RCC 7860 (cell line): Measurements from ENCODE around the gene CDH22.

ENCODE experiments used
- DNase-seq: peaks from one replicate; pipeline ENCODE4 v3.0.0-alpha.2; 2015; ENCODE audit warnings: low spot score
- FAIRE-seq: peaks from 2 replicates; lab custom pipeline; 2012; peaks lifted over from hg19 to GRCh38; lab: Jason Lieb, UNC

CDH22 gene

DNA sequence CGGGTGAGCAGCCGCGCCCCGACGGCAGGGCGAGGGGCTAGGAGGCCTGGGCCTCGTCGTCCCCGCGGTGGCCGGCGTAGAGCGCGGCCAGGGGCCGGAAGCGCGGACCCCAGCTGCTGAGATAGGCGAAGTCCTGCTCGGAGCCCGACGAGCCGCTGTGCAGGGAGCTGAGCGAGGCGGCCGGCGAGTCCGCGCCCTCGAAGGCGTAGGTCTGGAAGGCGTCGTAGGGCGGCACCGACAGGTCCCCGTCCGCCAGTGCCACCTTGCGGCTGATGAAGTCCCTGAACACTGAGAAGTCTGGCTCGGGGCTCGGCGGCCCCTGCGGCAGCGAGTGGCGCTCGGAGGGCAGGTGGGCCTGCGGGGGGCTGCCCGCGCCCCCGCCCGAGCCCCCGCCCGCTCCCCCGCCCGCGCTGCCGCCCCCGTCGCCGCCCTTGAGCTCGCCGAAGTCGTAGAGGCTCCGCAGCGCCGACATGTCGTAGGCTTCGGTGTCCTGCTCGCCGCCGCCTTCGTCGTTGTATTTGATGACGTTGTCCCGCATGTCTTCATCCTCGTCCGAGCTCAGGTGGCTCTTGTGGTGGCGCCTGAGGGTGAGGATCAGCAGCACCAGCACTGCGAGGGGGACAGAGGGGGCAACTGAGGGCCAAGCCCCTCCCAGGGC is 133.7 kb downstream of the CDH22 start:
- no peak for DNase-seq
- no peak for FAIRE-seq

DNA sequence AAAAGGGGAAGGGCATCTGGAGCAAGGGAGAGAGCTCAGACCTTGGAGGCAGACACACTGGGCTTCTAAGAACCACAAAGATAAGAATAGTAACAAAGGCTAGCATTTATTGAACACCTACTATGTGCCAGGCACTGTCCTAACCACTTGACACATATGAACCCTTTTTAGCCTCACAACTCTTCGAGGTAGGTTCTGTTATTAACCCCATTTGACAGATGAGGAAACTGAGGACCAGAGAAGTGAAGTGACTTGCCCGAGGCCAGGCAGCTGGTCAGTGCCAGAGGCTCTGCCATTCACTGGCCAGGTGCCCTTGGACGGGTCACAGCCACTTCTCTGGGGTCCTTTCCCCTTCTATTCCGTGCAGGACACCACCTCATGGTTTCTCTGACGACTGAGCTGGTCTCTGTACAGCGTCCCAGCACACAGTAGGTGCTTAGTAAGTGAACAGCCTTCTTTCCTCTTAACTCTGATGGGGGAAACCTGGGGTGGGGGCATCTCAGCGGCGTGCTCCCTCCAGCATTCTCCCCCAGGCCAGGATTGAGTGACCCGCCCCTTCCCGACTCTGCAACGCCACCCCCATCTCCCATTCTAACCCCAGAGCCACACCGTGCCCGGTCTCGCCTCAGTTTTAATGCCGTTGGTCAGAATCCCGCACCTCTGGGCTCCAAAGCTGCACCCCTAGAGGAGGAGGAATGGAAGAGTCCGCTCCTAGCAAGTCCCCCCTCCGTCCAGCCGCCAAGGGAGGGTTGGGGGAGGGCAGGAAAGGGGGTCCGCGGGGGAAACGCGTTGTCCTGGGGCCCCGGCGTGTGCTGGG is 134.4 kb downstream of the CDH22 start:
- FAIRE-seq, result no peak

GRCh38 chr20:46172961-46173536 is 135.2 kb downstream of the CDH22 start:
- no peak for FAIRE-seq
- no peak for DNase-seq

More for the DNA sequence above, 134.4 kb downstream of the CDH22 start:
- DNase-seq, result no peak

GRCh38 chr20:46172455-46172854 is 135.8 kb downstream of the CDH22 start:
- DNase-seq (no peak), FAIRE-seq (no peak)

GRCh38 chr20:46171909-46172308 is 136.4 kb downstream of the CDH22 start:
- no peak for DNase-seq
- FAIRE-seq, result no peak

DNA sequence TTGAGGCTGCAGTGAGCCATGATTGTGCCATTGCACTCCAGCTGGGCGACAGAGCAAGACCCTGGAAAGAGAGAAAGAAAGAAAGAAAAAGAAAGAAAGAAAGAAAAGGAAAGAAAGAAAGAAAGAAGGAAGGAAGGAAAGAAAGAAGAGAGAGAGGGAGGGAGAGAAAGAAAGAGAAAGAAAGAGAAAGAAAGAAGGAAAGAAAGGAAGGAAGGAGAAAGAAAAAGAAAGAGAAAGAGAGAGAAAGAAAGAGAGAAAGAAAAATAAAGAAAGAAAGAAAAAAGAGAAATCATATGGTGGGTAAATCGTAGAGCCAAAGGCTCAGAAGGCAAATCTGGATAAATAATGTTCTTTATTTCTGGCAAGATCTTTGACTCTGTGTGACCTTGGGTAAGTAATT is 136.8 kb downstream of the CDH22 start:
- DNase-seq (no peak), FAIRE-seq (no peak)

DNA sequence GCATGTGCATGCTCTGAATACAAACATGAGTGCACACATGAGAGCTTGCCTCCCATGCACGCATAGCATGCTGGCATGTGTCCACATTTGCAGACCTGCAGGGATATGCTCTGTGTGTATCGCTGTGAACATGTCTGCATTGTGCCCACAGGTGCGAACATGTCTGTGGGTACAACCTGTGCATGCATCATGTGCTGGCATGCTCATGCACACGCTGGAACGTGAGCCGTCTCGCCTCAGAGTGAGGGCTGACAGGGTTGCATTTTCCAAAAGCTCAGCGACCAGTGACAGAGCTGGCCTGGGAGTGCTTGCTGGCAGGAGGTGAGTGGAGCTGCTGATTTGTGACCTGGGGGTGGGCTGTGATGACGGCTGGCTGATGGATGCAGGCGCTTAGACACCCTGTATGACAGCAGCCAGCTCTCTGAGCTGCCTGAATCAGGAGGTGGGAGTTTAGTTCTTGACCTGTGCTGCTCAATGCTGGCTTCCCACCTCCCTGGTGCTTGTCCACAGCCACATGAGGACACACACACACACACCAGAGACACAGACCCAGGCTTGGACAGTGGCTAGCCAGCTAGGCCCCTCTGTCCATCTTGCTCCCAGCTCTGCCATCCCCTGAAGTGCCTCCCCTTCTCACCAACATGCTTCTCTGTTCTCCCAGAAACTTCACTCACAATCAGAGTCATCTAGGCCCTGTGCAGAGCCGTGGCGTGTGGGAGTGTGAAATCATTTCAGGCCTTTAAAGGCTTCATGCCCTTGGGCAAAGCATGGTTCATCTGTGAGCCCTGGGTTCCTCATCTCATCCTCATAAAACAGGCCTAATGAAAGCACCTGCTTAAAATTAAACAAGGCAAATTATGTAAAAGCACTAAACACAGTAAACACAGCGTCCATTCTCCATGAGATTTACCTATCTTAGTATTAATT is 138.8 kb downstream of the CDH22 start:
- FAIRE-seq (no peak), DNase-seq (no peak)

DNA sequence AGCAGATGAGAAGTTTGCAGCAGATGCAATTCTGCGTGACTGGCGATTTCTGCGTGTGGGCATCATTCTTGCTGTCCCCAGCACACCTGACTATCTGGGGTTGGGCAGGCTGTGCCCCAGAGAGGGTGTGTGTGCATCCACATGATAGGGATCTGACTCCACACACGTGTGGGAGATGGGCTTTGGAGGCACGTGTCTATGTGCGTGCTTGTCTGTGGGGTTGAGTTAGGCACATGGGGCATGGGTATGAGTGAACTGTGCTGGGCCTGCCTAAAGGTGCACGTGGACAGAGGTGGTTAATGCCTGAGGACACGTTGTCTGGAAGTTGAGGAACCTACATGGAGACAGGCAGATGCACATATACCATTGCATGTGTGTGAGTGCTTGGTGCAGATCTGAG is 139.9 kb downstream of the CDH22 start:
- no peak for FAIRE-seq

DNA sequence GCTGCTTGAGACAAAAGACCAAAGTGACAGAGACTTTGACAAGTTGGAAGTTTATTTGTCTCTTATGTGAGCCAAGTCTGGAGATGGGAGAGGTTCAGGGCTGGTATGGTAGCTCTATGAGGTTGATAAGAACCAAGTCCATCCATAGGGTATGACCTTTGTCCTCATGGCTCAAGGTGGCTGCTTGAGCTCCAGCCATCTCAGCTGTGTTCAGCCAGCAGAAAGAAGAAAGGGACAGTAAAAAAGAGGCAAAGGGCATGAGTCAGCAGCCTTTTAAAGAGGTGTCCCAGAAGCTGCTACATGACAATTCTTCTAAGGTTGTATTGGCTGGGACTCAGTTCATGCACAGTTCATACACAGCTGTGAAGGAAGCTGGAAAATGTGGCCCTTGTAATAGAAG is 141.2 kb downstream of the CDH22 start:
- DNase-seq, result no peak
- FAIRE-seq, result no peak

More for the DNA sequence above, 139.9 kb downstream of the CDH22 start:
- DNase-seq, result no peak

GRCh38 chr20:46164254-46164653 is 144.0 kb downstream of the CDH22 start:
- FAIRE-seq, result no peak
- no peak for DNase-seq

DNA sequence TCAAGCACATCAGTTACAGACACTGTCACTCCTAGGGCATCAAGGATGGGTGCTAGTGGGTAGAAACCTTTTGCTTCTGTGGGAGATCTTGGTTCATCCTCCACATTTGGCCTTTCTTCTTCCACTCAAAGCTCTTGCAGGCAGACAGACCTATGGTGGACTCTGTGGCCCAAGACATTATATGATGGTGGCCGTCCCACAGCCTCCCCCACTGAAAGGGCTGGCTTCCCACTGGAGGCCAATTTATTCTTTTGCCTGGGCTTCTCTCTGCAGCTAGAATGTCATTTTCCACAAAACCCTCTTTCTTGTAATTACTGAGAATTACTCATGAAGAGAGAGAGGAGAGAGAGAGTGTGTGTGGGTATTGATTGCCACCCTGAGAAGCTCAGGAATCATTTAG is 146.4 kb downstream of the CDH22 start:
- FAIRE-seq, result no peak

DNA sequence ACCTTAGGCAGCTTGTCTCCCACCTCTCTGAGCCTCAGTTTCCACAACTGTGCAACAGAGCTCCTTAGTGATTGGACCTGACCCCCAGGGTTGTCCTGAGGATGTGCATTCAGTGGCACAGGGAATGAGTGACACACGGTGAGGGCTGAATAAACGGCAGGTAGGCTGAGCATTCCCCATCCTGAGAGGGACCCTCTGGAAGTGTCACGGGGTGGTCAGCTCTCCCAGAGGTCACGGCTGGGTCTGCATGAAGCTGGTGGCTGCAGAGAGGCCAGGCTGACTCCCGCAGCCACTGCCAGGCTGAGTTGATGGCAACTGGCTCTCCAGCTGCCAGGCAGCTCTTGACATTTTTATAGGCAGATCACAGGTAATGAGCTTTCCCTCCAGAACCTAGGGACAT is 147.6 kb downstream of the CDH22 start:
- FAIRE-seq, result no peak

More for the DNA sequence above, 146.4 kb downstream of the CDH22 start:
- DNase-seq, result no peak

DNA sequence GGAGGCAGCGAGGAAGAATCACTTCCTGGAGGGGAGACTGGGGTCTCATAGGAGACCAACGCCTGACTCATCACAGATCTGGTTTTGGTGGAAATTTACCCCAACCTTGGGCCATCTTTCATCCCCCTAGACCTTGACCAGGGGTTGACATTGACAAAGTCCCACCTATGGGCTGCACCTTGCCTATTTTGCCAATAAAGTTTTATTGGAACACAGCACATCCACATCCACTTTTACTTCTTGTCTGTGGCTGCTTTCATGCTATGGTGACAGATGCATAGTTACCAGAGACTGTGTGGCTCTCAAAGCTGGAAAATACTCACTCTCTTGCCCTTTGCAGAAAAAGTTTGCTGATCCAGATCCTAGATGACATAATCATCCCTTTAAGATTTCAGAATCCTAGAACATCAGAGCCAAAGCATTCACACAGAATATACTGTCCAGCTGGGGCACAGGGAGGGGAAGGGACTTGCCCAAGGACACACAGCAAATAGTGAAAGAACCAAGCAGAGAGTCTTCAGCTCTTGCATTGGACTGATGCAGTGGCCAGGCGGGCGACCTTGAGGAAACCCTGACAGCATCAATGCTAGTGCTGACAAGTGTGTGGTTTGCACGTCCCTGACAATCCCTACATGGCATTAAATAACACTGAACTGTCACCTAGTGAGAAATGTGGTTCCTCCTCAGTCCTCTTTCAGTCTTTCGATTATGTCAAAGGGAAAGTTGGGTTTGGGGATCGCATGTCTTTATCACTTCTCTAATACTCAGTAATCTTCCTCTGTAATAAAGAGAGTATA is 149.0 kb downstream of the CDH22 start:
- DNase-seq (no peak), FAIRE-seq (no peak)

More for the DNA sequence above, 147.6 kb downstream of the CDH22 start:
- no peak for DNase-seq

DNA sequence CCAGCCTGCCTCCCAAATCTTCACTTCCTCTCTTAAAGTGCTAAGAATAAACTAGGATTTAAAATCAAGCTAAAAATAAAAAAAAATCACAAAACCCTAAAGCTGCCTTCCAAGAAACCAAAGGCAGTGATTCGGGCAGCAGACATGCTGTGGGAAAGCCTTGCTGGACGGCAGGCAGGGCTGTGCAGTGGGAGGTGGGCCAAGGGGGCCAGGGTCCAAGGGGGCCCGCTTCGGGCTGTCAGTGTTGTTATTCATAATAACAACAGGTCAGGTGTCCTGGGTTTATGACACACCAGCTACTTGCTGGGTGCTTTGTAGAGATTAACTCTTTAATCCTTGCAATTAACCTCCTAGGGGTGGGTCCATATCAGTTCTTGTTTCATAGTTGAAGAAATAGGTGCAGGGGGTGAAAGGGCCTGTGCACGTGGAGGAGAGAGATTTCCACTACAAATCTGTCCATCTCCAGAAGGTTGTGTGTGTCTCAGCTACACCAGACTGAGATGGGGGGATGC is 149.8 kb downstream of the CDH22 start:
- DNase-seq, result no peak
- FAIRE-seq, result no peak

- DNase-seq (no peak), FAIRE-seq (no peak)
Measured at GRCh38 chr20:46157625-46158024, 150.7 kb downstream of the CDH22 start.

DNA sequence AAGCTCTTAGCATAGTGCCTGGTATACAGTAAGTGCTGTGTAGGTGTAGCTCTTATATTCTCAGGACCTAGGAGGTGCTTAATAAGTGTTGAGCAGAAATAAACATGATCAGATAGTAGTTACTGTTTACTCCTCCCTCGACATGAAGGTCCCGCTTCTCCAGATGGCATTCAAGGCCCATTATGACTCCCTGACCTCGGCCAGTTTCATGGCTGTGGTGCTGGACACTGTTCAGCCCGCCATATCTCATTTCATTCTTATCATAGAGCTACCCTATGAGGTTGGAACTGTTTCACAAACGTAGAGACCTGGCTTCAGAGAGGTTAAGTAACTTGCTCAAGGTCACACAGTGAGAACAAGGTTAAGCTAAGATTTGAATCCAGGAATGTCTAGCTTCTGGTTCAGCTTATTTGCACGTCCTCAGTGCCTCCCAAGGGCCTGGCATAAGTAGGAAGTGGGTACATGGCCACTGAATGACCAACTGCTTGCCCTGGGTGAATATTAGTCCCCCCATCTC is 151.2 kb downstream of the CDH22 start:
- FAIRE-seq, result no peak
- no peak for DNase-seq

DNA sequence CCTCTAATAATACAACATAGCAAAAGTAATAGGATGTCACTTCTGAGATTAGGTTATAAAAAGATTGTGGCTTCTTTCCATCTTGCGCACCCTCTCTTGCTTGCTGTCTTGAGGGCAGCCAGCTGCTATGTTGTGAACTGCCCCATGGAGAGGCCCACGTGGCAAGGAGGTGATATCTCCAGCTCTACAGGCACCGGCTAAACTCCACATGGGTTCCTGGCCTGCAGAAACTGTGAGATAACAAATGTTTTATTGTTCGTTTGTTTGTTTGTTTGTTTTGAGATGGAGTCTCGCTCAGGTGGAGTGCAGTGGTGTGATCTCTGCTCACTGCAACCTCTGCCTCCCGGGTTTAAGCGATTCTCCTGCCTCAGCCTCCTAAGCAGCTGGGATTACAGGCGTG is 152.2 kb downstream of the CDH22 start:
- DNase-seq, result no peak
- FAIRE-seq, result no peak

DNA sequence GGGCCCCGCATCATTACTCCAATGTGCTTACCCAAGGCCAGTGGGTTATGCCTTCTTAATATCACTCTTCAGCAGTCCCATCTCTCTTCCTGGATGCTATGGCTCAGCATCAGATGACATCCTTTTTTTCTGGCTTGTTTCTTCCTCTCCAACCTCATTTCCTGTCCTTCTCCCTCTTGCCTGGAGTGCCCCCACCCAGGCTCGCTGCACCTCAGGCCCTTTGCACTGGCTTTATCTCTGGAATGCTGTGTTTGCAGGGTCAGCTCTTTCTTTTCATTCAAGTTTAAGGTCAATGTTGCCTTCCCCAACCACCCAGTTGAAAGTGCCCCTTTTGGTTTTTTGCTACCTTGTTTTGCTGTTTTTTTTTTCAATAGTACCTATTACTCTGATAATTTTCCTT is 153.5 kb downstream of the CDH22 start:
- DNase-seq (no peak), FAIRE-seq (no peak)

DNA sequence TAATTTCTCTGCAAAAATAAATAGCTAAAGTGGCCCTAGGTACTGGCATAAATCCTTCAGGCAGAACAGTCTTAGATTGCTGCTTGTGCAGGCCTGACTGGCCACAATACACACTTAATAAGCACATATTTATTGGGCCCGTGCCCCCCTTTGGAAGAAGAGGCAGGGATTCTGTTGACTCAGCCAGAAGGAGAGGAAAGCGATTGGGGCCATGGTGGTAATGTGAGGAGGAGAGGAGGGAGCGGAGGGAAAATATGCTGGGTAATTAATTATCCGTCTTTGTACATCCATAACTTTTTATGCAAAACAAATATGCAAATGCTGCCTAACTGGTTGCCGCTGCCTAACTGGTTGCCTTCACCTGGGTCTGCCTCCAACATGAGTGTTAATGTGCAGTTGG is 154.0 kb downstream of the CDH22 start:
- DNase-seq, result no peak
- no peak for FAIRE-seq
